PC-3 (cell line): ENCODE data around the gene BPIFB2. TPM values are rescaled to one million over a fixed set of nuclear protein-coding genes. Genes with fewer than 3 reads are reported as not detected.

Experiments
- ATAC-seq: fragments of 200-7000 bp; cut with Tn5 transposase; 2 replicates; pipeline ENCODE4 v1.9.1; 2020; ENCODE audit warnings: mild to moderate bottlenecking, moderate library complexity
- BruUV-seq: library from RNA; stranded (reverse); fragments of 400-500 nt; replicated peaks from 2 replicates; lab custom pipeline; 2021; lab: Mats Ljungman, UMichigan
- CTCF ChIA-PET: fragments of 300-600 bp; sonication (Branson Sonifier 250); formaldehyde crosslinking; loops from one replicate; lab custom pipeline; 2022; ENCODE audit warnings: antibody characterized with exemption; lab: Charles Lee
- POLR2A ChIA-PET: fragments of 300-600 bp; sonication (Branson Sonifier 250); formaldehyde crosslinking; loops from one replicate; lab custom pipeline; 2022; ENCODE audit warnings: antibody characterized with exemption; ENCODE audit not compliant: unreplicated experiment; lab: Charles Lee
- DNase-seq: peaks from one replicate; pipeline ENCODE4 v3.0.0-alpha.2; 2015
- H2AFZ ChIP-seq: fragments of 300-600 bp; sonication (generic); 2 replicates; pipeline ENCODE4 v1.6.0; 2016; ENCODE audit warnings: antibody characterized with exemption, low read length
- H3F3A ChIP-seq: fragments of 300-600 bp; sonication (generic); one replicate; pipeline ENCODE4 v1.6.0; 2017; ENCODE audit warnings: antibody characterized with exemption, low read length, control low read depth, mild to moderate bottlenecking; ENCODE audit not compliant: unreplicated experiment
- H3K27ac ChIP-seq: fragments of 300-600 bp; sonication (generic); 2 replicates; pipeline ENCODE4 v1.5.1; 2016; ENCODE audit warnings: mild to moderate bottlenecking, low read length
- H3K27me3 ChIP-seq: fragments of 300-600 bp; sonication (generic); 2 replicates; pipeline ENCODE4 v1.6.1; 2016; ENCODE audit warnings: low read length, mixed read lengths
- H3K36me3 ChIP-seq: fragments of 300-600 bp; sonication (generic); 2 replicates; pipeline ENCODE4 v1.6.1; 2016; ENCODE audit warnings: low read depth, mixed run types, low read length, mixed read lengths
- H3K4me1 ChIP-seq: fragments of 300-600 bp; sonication (generic); 2 replicates; pipeline ENCODE4 v1.5.1; 2016; ENCODE audit warnings: low read length; ENCODE audit not compliant: insufficient read depth
- H3K4me2 ChIP-seq: fragments of 300-600 bp; sonication (generic); 2 replicates; pipeline ENCODE4 v1.6.0; 2016; ENCODE audit warnings: low read length
- H3K4me3 ChIP-seq: fragments of 300-600 bp; sonication (generic); 2 replicates; pipeline ENCODE4 v1.5.1; 2016; ENCODE audit warnings: mild to moderate bottlenecking, low read length, mixed read lengths
- H3K79me2 ChIP-seq: fragments of 300-600 bp; sonication (generic); 2 replicates; pipeline ENCODE4 v1.6.1; 2017; ENCODE audit warnings: low read length, mixed read lengths
- H3K9ac ChIP-seq: fragments of 300-600 bp; sonication (generic); 2 replicates; pipeline ENCODE4 v1.6.0; 2016; ENCODE audit warnings: mild to moderate bottlenecking, low read length
- H3K9me2 ChIP-seq: fragments of 300-600 bp; sonication (generic); replicated peaks from 2 replicates; pipeline ENCODE4 v1.6.1; 2016; ENCODE audit warnings: mixed run types, low read length, mixed read lengths
- H3K9me3 ChIP-seq: fragments of 300-600 bp; sonication (generic); 2 replicates; pipeline ENCODE4 v1.6.1; 2016; ENCODE audit warnings: low read length, mixed read lengths
- H4K20me1 ChIP-seq: fragments of 300-600 bp; sonication (generic); 2 replicates; pipeline ENCODE4 v1.6.1; 2016; ENCODE audit warnings: low read length, mixed read lengths
- EZH2 ChIP-seq: fragments of 300-600 bp; sonication (generic); IDR thresholded peaks from one replicate; pipeline ENCODE4 v1.6.1; 2017; ENCODE audit warnings: antibody characterized with exemption, mild to moderate bottlenecking, low read length; ENCODE audit not compliant: unreplicated experiment
- EZH2phosphoT487 ChIP-seq: fragments of 300-600 bp; sonication (generic); IDR thresholded peaks from 2 replicates; pipeline ENCODE4 v1.6.1; 2018; ENCODE audit warnings: mild to moderate bottlenecking, antibody characterized with exemption, low read length, borderline replicate concordance
- intact Hi-C: fragments of 100-400 bp; cut with micrococcal nuclease; formaldehyde crosslinking; loops from 2 replicates; pipeline ENCODE4 v1.9.0; 2023
- total RNA-seq: library from RNA; depleted of rRNA; stranded (reverse); fragments of >200 nt; gene quantifications from 2 replicates; pipeline ENCODE4 v1.2.3, GENCODE V29; 2014
- TF ChIP-seq, protein P1 (sequence below): fragments of 300-600 bp; sonication (generic); conservative IDR thresholded peaks from 2 replicates; pipeline ENCODE4 v1.5.1; 2017; ENCODE audit warnings: antibody characterized with exemption, low read depth, mild to moderate bottlenecking, low read length

Gene BPIFB2
- total RNA-seq, 1 experiment from 2014 or later = not detected

DNA sequence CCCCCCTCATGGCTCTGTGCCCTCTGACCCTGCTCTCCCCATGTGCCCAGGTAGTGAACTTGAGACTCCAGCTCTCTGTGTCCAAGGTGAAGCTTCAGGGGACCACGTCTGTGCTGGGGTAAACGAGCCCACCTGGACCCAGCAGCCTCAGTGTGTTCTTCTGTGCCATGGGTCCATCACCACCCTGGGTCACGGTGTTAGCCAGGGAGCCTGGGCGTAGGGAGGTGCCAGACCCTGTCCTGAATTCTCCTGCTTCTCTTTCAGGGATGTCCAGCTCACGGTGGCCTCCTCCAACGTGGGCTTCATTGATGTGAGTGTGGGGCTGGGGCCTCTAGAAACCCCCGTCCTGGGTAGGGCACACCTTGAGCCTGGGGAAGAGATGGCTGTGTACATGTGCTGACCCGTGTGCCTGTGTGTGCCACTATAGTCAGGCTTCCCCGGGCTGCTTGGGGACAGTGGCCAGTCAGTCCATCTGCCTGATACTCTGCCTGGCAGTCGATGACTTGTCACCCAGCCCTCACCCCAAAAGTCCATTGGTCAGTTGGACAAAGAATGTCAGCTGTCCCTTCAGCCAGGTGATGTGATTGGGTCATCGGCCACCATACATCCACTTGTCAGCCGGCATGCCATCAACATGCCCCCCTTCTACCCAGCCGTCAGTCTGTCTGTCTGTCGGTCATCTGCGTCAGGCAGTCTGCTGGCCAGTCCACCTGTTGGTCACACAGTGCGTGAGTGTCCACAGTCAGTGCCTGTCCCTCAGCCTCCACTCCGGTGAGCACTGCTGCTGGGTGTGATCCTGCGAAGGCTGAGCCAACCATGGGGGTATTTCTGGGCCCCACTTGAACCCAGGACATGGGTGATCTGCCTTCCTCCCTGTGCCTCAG, 13.0 kb downstream of the BPIFB2 start:
- intact Hi-C loops = no loop called here
- TF ChIP-seq, protein P1, sequence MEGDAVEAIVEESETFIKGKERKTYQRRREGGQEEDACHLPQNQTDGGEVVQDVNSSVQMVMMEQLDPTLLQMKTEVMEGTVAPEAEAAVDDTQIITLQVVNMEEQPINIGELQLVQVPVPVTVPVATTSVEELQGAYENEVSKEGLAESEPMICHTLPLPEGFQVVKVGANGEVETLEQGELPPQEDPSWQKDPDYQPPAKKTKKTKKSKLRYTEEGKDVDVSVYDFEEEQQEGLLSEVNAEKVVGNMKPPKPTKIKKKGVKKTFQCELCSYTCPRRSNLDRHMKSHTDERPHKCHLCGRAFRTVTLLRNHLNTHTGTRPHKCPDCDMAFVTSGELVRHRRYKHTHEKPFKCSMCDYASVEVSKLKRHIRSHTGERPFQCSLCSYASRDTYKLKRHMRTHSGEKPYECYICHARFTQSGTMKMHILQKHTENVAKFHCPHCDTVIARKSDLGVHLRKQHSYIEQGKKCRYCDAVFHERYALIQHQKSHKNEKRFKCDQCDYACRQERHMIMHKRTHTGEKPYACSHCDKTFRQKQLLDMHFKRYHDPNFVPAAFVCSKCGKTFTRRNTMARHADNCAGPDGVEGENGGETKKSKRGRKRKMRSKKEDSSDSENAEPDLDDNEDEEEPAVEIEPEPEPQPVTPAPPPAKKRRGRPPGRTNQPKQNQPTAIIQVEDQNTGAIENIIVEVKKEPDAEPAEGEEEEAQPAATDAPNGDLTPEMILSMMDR = no peak
- TF ChIP-seq EZH2phosphoT487 = no peak
- TF ChIP-seq EZH2 = no peak
- no peak for ATAC-seq

DNA sequence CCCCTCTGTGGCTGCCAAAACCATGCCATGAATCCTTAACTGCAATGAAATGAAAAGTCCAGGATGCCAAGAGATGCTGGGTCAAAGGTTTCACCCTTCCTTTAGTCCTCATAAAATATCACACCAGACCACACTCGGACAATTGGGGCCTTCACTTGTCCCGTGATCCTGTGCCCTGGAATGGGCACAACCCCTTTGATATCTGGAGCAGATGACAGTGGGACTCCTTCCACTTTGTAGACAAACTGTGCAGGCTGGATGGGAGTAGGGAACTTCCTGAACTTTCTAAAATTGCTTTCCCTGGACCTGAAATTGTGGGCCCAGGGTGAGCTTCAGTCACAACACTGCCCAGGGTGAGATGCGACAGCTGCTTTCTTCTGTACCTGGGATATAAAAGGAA, 14.4 kb downstream of the BPIFB2 start:
- no peak overlapping the region for H3K4me2 ChIP-seq
- BruUV-seq = no TSS peak
- no peaks in the 10 kb centered on the region for H4K20me1 ChIP-seq
- no peak overlapping the region for H3K4me3 ChIP-seq
- intact Hi-C loops = no loop called here
- TF ChIP-seq, protein P1 = no peak
- no peak for TF ChIP-seq EZH2phosphoT487
- no peak for TF ChIP-seq EZH2
- H2AFZ ChIP-seq = no peak overlapping the region
- no peaks in the 10 kb centered on the region for H3K9me2 ChIP-seq
- H3K27me3 ChIP-seq = peaks cover 22% of the 10 kb centered on the region
- ChIA-PET CTCF (no interaction called here), POLR2A (no interaction called here)
- no peaks in the 10 kb centered on the region for H3K79me2 ChIP-seq
- no peaks in the 10 kb centered on the region for H3F3A ChIP-seq
- ATAC-seq (no peak), DNase-seq (no peak)
- no peaks in the 10 kb centered on the region for H3K4me1 ChIP-seq
- H3K36me3 ChIP-seq = no peaks in the 10 kb centered on the region
- no peak overlapping the region for H3K9ac ChIP-seq
- no peaks in the 10 kb centered on the region for H3K9me3 ChIP-seq
- no peak overlapping the region for H3K27ac ChIP-seq

More for the DNA sequence above, 13.0 kb downstream of the BPIFB2 start:
- Histone ChIP-seq H3K27ac (no peak overlapping the region), H3K4me2 (no peak overlapping the region), H3K4me1 (no peaks in the 10 kb centered on the region), H3K36me3 (no peaks in the 10 kb centered on the region), H3K9me2 (no peaks in the 10 kb centered on the region), H3K9ac (no peak overlapping the region), H3K27me3 (peaks cover 28% of the 10 kb centered on the region), H3F3A (no peaks in the 10 kb centered on the region), H4K20me1 (no peaks in the 10 kb centered on the region), H3K4me3 (no peak overlapping the region), H2AFZ (no peak overlapping the region), H3K9me3 (no peaks in the 10 kb centered on the region), H3K79me2 (no peaks in the 10 kb centered on the region)
- CTCF ChIA-PET = no interaction called here
- BruUV-seq = no TSS peak
- no peak for DNase-seq
- POLR2A ChIA-PET = no interaction called here

DNA sequence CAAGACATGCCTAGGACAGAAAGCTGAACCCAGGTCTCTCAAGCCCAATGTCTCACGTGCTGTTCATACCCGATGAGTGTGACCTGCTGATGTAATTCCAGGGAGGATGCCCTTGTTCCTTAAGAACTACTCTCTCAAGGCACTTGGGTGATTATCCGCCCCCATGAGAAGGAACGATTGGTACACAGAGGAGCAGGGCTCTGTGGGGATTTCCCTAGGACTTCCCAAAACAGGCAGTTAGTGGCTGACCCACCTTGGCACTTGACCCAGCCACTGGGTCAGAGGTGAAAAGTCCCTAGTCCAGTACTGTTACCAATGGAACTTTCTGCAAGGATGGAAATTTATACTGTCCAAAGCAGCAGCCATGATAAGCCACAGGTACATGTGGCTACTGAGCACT, 14.8 kb downstream of the BPIFB2 start:
- H3K27ac ChIP-seq = no peak overlapping the region
- TF ChIP-seq EZH2phosphoT487 = no peak
- TF ChIP-seq, protein P1 = no peak
- no peaks in the 10 kb centered on the region for H3K36me3 ChIP-seq
- no peaks in the 10 kb centered on the region for H3F3A ChIP-seq
- intact Hi-C loops = no loop called here
- ChIA-PET CTCF (no interaction called here), POLR2A (no interaction called here)
- H3K4me1 ChIP-seq = no peaks in the 10 kb centered on the region
- no peaks in the 10 kb centered on the region for H3K9me2 ChIP-seq
- H3K79me2 ChIP-seq = no peaks in the 10 kb centered on the region
- DNase-seq (no peak), ATAC-seq (no peak)
- peaks cover 18% of the 10 kb centered on the region for H3K27me3 ChIP-seq
- H2AFZ ChIP-seq = no peak overlapping the region
- H3K9me3 ChIP-seq = no peaks in the 10 kb centered on the region
- H4K20me1 ChIP-seq = no peaks in the 10 kb centered on the region
- no peak overlapping the region for H3K9ac ChIP-seq
- no peak overlapping the region for H3K4me2 ChIP-seq
- no TSS peak for BruUV-seq
- no peak overlapping the region for H3K4me3 ChIP-seq
